Measurements from ENCODE around the gene MARCHF2.

DNA sequence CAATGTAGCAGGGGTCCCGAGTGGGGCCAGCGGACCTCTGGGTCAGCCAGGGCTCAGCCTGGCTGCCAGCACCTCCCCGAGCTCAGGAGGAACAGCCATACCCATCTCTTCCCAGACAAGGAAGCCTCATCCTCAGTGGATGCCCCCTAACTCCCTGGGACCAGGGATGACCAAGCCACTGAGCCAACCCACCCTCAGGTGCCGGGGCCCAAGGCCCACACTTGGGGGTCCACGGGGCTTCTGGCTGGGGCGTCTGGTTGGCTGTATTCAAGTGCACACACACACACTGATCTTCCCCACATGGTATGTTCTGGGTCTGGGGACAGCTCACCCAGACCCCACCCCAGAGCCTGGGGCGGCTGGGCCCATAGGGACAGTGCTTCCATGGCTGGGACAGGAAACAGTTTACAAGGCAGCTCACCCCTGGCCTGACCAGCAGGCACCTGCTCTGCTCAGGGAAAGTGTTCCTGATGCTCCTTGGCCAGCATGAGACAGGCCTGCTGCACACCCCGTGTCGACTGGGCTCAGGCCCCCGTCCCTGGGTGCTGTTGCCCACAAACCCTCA lies 15.3 kb upstream of the MARCHF2 start:
- TF ChIP-seq, protein P1, sequence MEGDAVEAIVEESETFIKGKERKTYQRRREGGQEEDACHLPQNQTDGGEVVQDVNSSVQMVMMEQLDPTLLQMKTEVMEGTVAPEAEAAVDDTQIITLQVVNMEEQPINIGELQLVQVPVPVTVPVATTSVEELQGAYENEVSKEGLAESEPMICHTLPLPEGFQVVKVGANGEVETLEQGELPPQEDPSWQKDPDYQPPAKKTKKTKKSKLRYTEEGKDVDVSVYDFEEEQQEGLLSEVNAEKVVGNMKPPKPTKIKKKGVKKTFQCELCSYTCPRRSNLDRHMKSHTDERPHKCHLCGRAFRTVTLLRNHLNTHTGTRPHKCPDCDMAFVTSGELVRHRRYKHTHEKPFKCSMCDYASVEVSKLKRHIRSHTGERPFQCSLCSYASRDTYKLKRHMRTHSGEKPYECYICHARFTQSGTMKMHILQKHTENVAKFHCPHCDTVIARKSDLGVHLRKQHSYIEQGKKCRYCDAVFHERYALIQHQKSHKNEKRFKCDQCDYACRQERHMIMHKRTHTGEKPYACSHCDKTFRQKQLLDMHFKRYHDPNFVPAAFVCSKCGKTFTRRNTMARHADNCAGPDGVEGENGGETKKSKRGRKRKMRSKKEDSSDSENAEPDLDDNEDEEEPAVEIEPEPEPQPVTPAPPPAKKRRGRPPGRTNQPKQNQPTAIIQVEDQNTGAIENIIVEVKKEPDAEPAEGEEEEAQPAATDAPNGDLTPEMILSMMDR (IDR thresholded peaks at IDR 0.05) = no peak
- no peak for TF ChIP-seq POLR2A (IDR thresholded peaks at IDR 0.05)
